ENCODE data around the gene MAEA.

The MAEA gene

DNA sequence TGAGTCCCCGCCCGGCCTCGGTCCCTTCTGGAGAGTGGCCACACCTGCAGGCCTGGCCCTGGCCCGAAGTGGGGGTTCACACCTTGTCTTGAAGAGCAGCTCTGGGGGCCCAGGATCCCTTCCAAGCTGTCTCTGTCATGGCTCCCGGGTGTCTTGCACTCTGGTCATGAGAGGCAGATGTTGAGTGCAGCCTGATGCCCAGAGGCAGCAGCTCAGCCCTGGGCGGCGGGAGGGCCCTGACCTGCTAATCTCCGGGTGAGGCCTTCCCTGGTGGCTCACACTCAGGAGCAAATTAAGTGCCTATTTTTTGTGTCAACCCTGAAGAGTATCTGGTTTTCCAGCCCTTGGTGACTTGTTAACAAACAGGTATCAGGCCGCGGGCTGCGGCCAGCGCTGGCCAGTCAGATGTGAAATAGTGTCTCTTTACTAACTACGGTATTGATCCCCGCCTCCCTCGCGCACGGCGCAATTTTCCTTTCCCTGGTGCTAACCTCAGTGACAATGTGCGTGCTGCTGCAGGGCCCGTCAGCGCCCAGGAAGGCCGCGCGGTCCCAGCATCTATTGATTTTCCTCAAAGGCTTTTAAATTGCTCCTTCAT is 92.4 kb downstream of the MAEA start:
- DNase-seq (ENCODE audit: low spot score) = no peak
- TF ChIP-seq, protein P1, sequence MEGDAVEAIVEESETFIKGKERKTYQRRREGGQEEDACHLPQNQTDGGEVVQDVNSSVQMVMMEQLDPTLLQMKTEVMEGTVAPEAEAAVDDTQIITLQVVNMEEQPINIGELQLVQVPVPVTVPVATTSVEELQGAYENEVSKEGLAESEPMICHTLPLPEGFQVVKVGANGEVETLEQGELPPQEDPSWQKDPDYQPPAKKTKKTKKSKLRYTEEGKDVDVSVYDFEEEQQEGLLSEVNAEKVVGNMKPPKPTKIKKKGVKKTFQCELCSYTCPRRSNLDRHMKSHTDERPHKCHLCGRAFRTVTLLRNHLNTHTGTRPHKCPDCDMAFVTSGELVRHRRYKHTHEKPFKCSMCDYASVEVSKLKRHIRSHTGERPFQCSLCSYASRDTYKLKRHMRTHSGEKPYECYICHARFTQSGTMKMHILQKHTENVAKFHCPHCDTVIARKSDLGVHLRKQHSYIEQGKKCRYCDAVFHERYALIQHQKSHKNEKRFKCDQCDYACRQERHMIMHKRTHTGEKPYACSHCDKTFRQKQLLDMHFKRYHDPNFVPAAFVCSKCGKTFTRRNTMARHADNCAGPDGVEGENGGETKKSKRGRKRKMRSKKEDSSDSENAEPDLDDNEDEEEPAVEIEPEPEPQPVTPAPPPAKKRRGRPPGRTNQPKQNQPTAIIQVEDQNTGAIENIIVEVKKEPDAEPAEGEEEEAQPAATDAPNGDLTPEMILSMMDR (IDR thresholded peaks at IDR 0.05; ENCODE audit: extremely low read depth, missing control alignments) = no peak

DNA sequence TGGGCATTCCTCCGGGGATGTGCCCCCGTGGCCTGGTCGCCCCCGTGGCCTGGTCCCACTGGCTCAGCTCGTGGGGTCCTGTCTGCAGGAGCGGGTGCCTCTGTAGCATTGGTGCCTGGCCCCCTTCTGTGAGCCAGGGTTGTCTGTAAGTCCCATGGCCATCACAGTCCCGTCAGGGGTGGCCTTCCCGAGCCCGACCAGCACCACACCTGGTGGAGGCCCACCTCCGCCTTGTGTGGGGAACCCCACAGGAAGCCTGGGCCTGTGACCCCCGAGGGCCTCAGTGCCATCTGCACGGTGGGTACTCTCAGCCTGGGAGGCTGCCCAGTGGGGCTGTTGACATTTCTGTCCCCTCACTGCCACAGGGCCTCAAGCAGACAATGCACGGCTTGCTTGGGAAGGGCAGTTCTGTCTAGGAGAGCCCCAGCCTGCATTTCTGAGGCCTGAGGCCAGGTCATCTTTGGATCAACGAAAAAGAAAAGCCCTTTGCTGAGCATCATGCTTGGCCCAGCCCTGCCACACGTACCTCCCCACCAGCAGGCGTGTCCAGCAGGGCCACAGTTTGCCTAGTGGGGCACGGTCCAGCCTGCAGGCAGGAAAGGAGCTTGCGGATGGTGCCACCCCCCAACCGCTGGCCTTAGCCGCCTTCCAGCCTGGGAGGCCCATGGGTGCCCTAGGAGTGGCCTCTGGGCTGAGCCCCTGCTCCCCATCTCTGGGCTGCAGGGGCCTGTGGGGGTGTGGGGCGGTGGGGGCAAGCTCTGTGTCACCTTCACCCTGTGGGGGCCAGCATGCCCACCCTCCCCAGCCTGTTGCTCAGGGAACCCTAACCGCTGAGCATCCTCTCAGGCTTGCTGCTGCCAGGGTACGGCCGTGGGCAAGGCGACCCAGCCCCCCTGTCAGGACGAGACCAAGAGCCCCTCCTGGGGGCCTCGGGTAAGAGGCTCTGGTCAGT is 93.4 kb downstream of the MAEA start:
- TF ChIP-seq, protein P1 (IDR thresholded peaks at IDR 0.05; ENCODE audit: extremely low read depth, missing control alignments) = no peak
- DNase-seq (ENCODE audit: low spot score) = no peak

DNA sequence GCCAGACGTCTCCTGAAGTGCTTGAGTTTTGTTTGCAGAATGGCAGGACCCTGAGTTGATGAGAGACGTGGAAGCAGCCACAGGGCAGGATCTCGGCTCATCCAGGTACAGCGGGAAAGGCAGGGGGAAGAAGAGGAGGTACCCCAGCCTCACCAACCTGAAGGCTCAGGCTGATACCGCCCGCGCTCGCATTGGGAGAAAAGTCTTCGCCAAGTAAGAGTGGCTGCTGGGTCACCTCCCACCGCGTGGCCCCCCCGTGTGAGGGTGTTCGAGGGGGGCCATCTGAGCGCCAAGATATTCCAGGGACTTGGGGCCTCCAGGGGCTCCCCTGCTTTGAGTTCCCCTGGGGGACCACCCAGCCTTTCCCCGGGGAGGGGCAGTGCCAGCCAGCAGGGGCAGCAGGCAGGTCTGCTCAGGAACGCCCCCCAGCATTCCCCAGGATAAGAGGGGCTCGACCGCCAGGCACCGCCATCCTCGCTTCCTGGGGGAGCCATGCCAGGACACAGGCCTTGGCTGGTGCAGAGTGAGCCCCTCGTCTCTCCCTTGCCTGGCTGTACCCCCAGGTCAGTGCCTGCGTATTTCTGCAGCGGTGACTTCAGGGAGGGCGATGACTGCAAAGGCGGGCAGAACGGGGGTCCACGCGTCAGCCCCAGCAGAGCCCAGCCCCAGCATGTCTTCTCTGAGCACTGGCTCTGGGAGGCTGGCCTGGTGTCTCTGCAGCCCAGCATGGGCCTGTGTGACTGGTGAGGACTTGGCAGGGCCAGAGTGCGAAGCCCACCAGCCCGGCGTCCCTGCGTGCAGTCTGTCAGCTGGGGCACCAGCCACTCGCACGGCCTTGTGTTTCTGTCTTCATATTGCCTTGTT is 94.3 kb downstream of the MAEA start:
- TF ChIP-seq, protein P1 (IDR thresholded peaks at IDR 0.05; ENCODE audit: extremely low read depth, missing control alignments) = no peak
- no peak for DNase-seq (ENCODE audit: low spot score)

DNA sequence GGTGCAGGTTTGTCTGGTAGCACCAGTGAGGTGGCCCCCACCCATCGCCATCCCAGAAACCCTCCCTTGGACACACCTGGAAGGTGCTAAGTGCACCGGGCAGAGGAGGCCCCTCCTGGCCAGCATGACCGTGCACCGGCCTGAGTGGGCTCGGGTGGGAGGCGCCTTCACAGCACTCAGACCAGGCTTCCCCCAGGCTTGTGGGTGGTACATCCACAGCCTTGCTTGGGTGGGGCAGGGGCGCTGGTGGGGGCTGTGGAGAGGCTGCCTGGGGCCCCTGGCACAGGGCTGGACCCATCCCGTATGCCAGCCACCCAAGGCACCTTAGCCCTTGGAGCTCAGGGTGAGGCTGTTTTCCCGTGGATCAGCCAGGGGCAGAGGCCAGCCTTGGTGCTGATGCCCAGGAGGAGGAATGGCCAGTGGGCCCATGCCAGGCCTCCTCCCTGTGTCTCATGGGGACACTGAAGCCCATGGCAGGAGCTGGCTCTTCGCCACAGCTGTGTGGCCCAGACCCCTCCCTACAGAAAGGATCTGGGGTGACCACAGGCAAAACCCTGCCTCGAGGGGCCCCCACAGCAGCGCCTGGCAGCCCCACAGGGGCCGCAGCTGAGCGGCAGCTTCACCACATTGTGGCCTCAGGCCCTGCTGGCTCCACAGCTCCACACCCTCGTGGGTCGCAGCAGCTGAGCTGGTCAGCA is 95.1 kb downstream of the MAEA start:
- TF ChIP-seq, protein P1 (IDR thresholded peaks at IDR 0.05; ENCODE audit: extremely low read depth, missing control alignments) = no peak
- DNase-seq (ENCODE audit: low spot score) = no peak

DNA sequence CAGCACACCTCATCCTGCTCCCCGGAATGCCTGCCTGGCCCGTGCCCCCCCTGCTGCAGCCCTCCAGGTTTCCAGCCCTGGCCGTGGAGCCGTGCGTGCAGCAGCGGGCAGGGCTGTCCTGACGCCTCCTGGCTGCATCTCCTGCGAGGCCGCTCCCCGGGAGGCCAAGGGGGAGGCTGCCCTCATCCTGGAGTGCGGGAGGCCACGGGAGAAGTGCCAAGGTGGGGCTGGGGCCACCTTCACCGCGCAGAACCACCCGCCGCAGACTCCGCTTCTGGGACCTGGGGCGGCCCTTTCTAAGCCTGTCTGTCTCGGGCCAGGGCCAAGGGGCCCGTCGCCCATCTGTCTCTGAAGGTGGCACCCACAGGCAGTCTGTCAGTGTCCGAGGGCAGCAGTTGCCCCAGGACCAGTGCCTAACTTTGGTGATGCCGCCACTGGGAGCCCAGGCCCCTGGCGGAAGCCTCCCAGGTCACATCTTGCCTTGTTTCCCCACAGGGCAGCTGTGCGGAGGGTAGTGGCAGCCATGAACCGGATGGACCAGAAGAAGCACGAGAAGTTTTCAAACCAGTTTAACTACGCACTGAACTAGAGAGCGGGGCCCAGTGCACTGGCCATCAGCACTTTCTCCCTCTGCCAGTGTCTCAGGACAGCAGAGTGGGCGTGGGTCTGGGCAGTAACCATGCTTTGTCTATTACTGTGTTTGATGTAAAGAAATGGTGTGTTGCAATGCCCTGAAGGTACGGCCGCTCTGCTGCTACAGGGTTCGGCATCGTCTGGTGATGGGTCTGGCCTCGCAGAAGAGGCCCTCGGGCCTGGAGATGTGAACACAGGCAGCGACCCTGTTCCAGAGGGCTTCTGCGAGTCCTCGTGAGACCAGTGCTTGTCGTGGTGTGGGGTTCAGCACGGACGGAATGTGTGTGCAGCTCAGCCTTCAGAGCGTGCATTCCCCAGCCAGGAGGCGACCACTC is 96.0 kb downstream of the MAEA start:
- no peak for DNase-seq (ENCODE audit: low spot score)
- TF ChIP-seq, protein P1 (IDR thresholded peaks at IDR 0.05; ENCODE audit: extremely low read depth, missing control alignments) = no peak

Measured in GM20000 (cell line).